IPS-18a (cell line): ENCODE data around the gene EDDM3A.
"Not testable (repeated sequence)": the region's sequence is repeated elsewhere in the genome, so short reads cannot be mapped to it uniquely, and the experiment has no call there.

Experiments
- H3K27ac ChIP-seq: one replicate; pipeline ENCODE4 v1.5.1; 2013; ENCODE audit warnings: low read length
- H3K27me3 ChIP-seq: one replicate; pipeline ENCODE4 v1.6.1; 2013; ENCODE audit warnings: mild to moderate bottlenecking, low read length; ENCODE audit not compliant: control insufficient read depth, insufficient read depth
- H3K36me3 ChIP-seq: one replicate; pipeline ENCODE4 v1.6.1; 2013; ENCODE audit warnings: low read depth, low read length; ENCODE audit not compliant: control insufficient read depth
- H3K4me1 ChIP-seq: one replicate; pipeline ENCODE4 v1.6.1; 2013; ENCODE audit warnings: low read depth, low read length; ENCODE audit not compliant: control insufficient read depth
- H3K4me3 ChIP-seq: one replicate; pipeline ENCODE4 v1.5.1; 2013; ENCODE audit warnings: low read length
- H3K9ac ChIP-seq: one replicate; pipeline ENCODE4 v1.6.1; 2013; ENCODE audit warnings: mild to moderate bottlenecking, low read length, moderate library complexity
- H3K9me3 ChIP-seq: one replicate; pipeline ENCODE4 v1.6.1; 2013; ENCODE audit warnings: low read depth, low read length; ENCODE audit not compliant: control insufficient read depth

The EDDM3A gene

GRCh38 chr14:20745571-20746358 is at the start of gene EDDM3A:
Gene EDDM3A, plus strand, starts transcription at chr14:20745887. Its CDS starts 1,694 bp downstream, at chr14:20747581.
- no peaks in the 10 kb centered on the region for H3K9me3 ChIP-seq
- no peaks in the 10 kb centered on the region for H3K36me3 ChIP-seq
- no peak within 1 kb of the TSS for H3K4me3 ChIP-seq
- no peaks in the 10 kb centered on the region for H3K27me3 ChIP-seq
- H3K27ac ChIP-seq: no peak within 1 kb of the TSS
- H3K4me1 ChIP-seq: no peaks in the 10 kb centered on the region
- no peak within 1 kb of the TSS for H3K9ac ChIP-seq

GRCh38 chr14:20696764-20697163 is 48.9 kb upstream of the EDDM3A start:
- Histone ChIP-seq H3K27ac (no peak overlapping the region), H3K9ac (no peak overlapping the region), H3K9me3 (no peaks in the 10 kb centered on the region), H3K4me1 (no peaks in the 10 kb centered on the region), H3K36me3 (no peaks in the 10 kb centered on the region), H3K4me3 (no peak overlapping the region), H3K27me3 (no peaks in the 10 kb centered on the region)

- Histone ChIP-seq H3K4me3 (no peak overlapping the region), H3K9me3 (no peaks in the 10 kb centered on the region), H3K27ac (no peak overlapping the region), H3K27me3 (no peaks in the 10 kb centered on the region), H3K9ac (no peak overlapping the region), H3K36me3 (no peaks in the 10 kb centered on the region), H3K4me1 (no peaks in the 10 kb centered on the region)
Observed at GRCh38 chr14:20697273-20698017, 48.2 kb upstream of the EDDM3A start.

GRCh38 chr14:20698018-20698329 is 47.7 kb upstream of the EDDM3A start:
- H3K9ac ChIP-seq: no peak overlapping the region
- H3K27ac ChIP-seq: no peak overlapping the region
- no peak overlapping the region for H3K4me3 ChIP-seq
- H3K27me3 ChIP-seq: no peaks in the 10 kb centered on the region
- H3K36me3 ChIP-seq: no peaks in the 10 kb centered on the region
- no peaks in the 10 kb centered on the region for H3K9me3 ChIP-seq
- no peaks in the 10 kb centered on the region for H3K4me1 ChIP-seq

- no peak overlapping the region for H3K4me3 ChIP-seq
- no peak overlapping the region for H3K27ac ChIP-seq
- no peaks in the 10 kb centered on the region for H3K36me3 ChIP-seq
- H3K9ac ChIP-seq: no peak overlapping the region
- no peaks in the 10 kb centered on the region for H3K4me1 ChIP-seq
- no peaks in the 10 kb centered on the region for H3K27me3 ChIP-seq
- H3K9me3 ChIP-seq: no peaks in the 10 kb centered on the region
Observed at GRCh38 chr14:20698934-20699333, 46.8 kb upstream of the EDDM3A start.

- H3K9ac ChIP-seq: no peak overlapping the region
- H3K27me3 ChIP-seq: no peaks in the 10 kb centered on the region
- no peaks in the 10 kb centered on the region for H3K9me3 ChIP-seq
- H3K4me3 ChIP-seq: no peak overlapping the region
- no peak overlapping the region for H3K27ac ChIP-seq
- H3K36me3 ChIP-seq: no peaks in the 10 kb centered on the region
- no peaks in the 10 kb centered on the region for H3K4me1 ChIP-seq
Observed at GRCh38 chr14:20699931-20700330, 45.8 kb upstream of the EDDM3A start.

- H3K9me3 ChIP-seq, H3K27ac ChIP-seq, H3K4me3 ChIP-seq, H3K27me3 ChIP-seq, H3K9ac ChIP-seq, H3K4me1 ChIP-seq, H3K36me3 ChIP-seq: not testable (repeated sequence)
Observed at GRCh38 chr14:20700965-20701364, 44.7 kb upstream of the EDDM3A start.

- Histone ChIP-seq H3K36me3 (no peaks in the 10 kb centered on the region), H3K27ac (no peak overlapping the region), H3K4me3 (no peak overlapping the region), H3K27me3 (no peaks in the 10 kb centered on the region), H3K9me3 (peaks cover 9% of the 10 kb centered on the region), H3K9ac (no peak overlapping the region), H3K4me1 (no peaks in the 10 kb centered on the region)
Observed at GRCh38 chr14:20706657-20707355, 38.9 kb upstream of the EDDM3A start.

- Histone ChIP-seq H3K4me1 (no peaks in the 10 kb centered on the region), H3K9ac (no peak overlapping the region), H3K9me3 (peaks cover 9% of the 10 kb centered on the region), H3K36me3 (no peaks in the 10 kb centered on the region), H3K27ac (no peak overlapping the region), H3K27me3 (no peaks in the 10 kb centered on the region), H3K4me3 (no peak overlapping the region)
Observed at GRCh38 chr14:20707622-20708021, 38.1 kb upstream of the EDDM3A start.

GRCh38 chr14:20711261-20711660 is 34.4 kb upstream of the EDDM3A start:
- Histone ChIP-seq H3K27ac (no peak overlapping the region), H3K36me3 (no peaks in the 10 kb centered on the region), H3K9ac (no peak overlapping the region), H3K9me3 (peaks cover 4% of the 10 kb centered on the region), H3K27me3 (no peaks in the 10 kb centered on the region), H3K4me3 (no peak overlapping the region), H3K4me1 (no peaks in the 10 kb centered on the region)

- Histone ChIP-seq H3K36me3 (no peaks in the 10 kb centered on the region), H3K27me3 (no peaks in the 10 kb centered on the region), H3K9ac (no peak overlapping the region), H3K27ac (no peak overlapping the region), H3K4me1 (no peaks in the 10 kb centered on the region), H3K4me3 (no peak overlapping the region), H3K9me3 (peaks cover 4% of the 10 kb centered on the region)
Observed at GRCh38 chr14:20711685-20712084, 34.0 kb upstream of the EDDM3A start.
